GM18502 (cell line): ENCODE data around the gene F12.
"Not testable (repeated sequence)": the region's sequence is repeated elsewhere in the genome, so short reads cannot be mapped to it uniquely, and the experiment has no call there.

ENCODE experiments used
- ATAC-seq: cut with Tn5 transposase; IDR thresholded peaks from one replicate; pipeline ENCODE4 v1.9.1; 2021; ENCODE audit warnings: mild to moderate bottlenecking; ENCODE audit not compliant: unreplicated experiment, poor library complexity

F12 gene

GRCh38 chr5:177390363-177391300, 18.7 kb downstream of the F12 start:
- peak; percentile 79 for ATAC-seq

GRCh38 chr5:177389241-177390169, 19.9 kb downstream of the F12 start:
- ATAC-seq, result no peak

- no peak for ATAC-seq
These were observed 20.8 kb downstream of the F12 start for GRCh38 chr5:177388521-177389052.

- no peak for ATAC-seq
These were observed 22.0 kb downstream of the F12 start for GRCh38 chr5:177387405-177387804.

GRCh38 chr5:177386542-177386941, 22.8 kb downstream of the F12 start:
- no peak for ATAC-seq

- ATAC-seq, result no peak
These were observed 23.6 kb downstream of the F12 start for GRCh38 chr5:177385720-177386119.

- ATAC-seq, result no peak
These were observed 25.2 kb downstream of the F12 start, which contains the start of gene SLC34A1 for GRCh38 chr5:177384134-177384533. TSS of gene SLC34A1 (plus strand) at chr5:177384434. CDS start at chr5:177385742, 1,308 bp downstream.

- no peak for ATAC-seq
These were observed 26.2 kb downstream of the F12 start for GRCh38 chr5:177383181-177383580.

- ATAC-seq, result no peak
These were observed 26.8 kb downstream of the F12 start for GRCh38 chr5:177382423-177383029.

- ATAC-seq, result no peak
These were observed 28.6 kb downstream of the F12 start for GRCh38 chr5:177380805-177381126.

GRCh38 chr5:177378884-177379883, 30.2 kb downstream of the F12 start:
- ATAC-seq, result no peak

- no peak for ATAC-seq
These were observed 31.2 kb downstream of the F12 start for GRCh38 chr5:177377851-177378776.

GRCh38 chr5:177376107-177376506, 33.3 kb downstream of the F12 start:
- ATAC-seq, result no peak

- ATAC-seq, result not testable (repeated sequence)
These were observed 33.8 kb downstream of the F12 start for GRCh38 chr5:177375516-177375915.

- ATAC-seq, result no peak
These were observed 35.2 kb downstream of the F12 start for GRCh38 chr5:177374211-177374610.

- ATAC-seq, result no peak
These were observed 35.6 kb downstream of the F12 start for GRCh38 chr5:177373806-177374205.

- no peak for ATAC-seq
These were observed 36.5 kb downstream of the F12 start for GRCh38 chr5:177372910-177373309.
